ENCODE results near the gene UCP3. TPM values are rescaled to one million over a fixed set of nuclear protein-coding genes. Genes with fewer than 3 reads are reported as not detected.
A peak's percentile ranks its signal among the peaks of the same experiment; 100 is the strongest.

UCP3 gene
- total RNA-seq, 1 donor from 2014 or later = 2.0 TPM

- Histone ChIP-seq H3K4me1 (ENCODE audit: insufficient read depth, low read length) (peaks cover 8% of the 10 kb centered on the region), H3K9ac (ENCODE audit: low read length) (no peak overlapping the region), H3K27me3 (ENCODE audit: insufficient read depth, low read length) (no peaks in the 10 kb centered on the region), H3K36me3 (ENCODE audit: insufficient read depth, low read length) (no peaks in the 10 kb centered on the region), H2AFZ (ENCODE audit: low read depth, low read length) (peak overlapping the region; percentile 52), H4K20me1 (ENCODE audit: insufficient read depth, low read length) (no peaks in the 10 kb centered on the region), H3K79me2 (ENCODE audit: insufficient read depth, low read length) (no peaks in the 10 kb centered on the region), H3K27ac (ENCODE audit: low read depth, low read length) (no peak overlapping the region), H3K4me2 (ENCODE audit: low read length) (peak overlapping the region; percentile 43), H3K4me3 (ENCODE audit: insufficient read depth, low read depth, low read length) (no peak overlapping the region), H3K9me3 (ENCODE audit: insufficient read depth, low read depth, low read length) (peaks cover 1% of the 10 kb centered on the region)
- peak; percentile 70 for DNase-seq (ENCODE audit: low read depth)
- H3K36me3 Mint-ChIP-seq (ENCODE audit: low read depth, unreplicated experiment) = no peaks in the 10 kb centered on the region
- no peak for FAIRE-seq
- peaks cover 2% of the 10 kb centered on the region for H3K9me3 Mint-ChIP-seq (ENCODE audit: unreplicated experiment)
- TF ChIP-seq CTCF (IDR thresholded peaks at IDR 0.05; ENCODE audit: insufficient read depth, low read depth, low read length) = no peak
- no peak for TF ChIP-seq EZH2 (IDR thresholded peaks at IDR 0.05; ENCODE audit: insufficient read depth, low read length)
- H3K27ac Mint-ChIP-seq (ENCODE audit: unreplicated experiment) = no peak overlapping the region
- H3K4me1 Mint-ChIP-seq (ENCODE audit: low read depth, unreplicated experiment) = peaks cover 6% of the 10 kb centered on the region
- H3K4me3 Mint-ChIP-seq (ENCODE audit: unreplicated experiment) = no peak overlapping the region
- no peaks in the 10 kb centered on the region for H3K27me3 Mint-ChIP-seq (ENCODE audit: low read depth, unreplicated experiment)
These were observed 57.1 kb downstream of the UCP3 start for GRCh38 chr11:73951797-73952196.

- FAIRE-seq = no peak
These were observed 57.8 kb downstream of the UCP3 start, which contains the start of gene DNAJB13 for GRCh38 chr11:73950869-73951710. DNAJB13 (plus strand) TSS chr11:73951026; CDS start chr11:73951070, 44 bp downstream.

More at GRCh38 chr11:73950869-73951710, 57.8 kb downstream of the UCP3 start, which contains the start of gene DNAJB13:
- Histone ChIP-seq H3K27ac (ENCODE audit: low read depth, low read length) (no peak within 1 kb of the TSS), H3K36me3 (ENCODE audit: insufficient read depth, low read length) (no peaks in the 10 kb centered on the region), H3K9me3 (ENCODE audit: insufficient read depth, low read depth, low read length) (peaks cover 3% of the 10 kb centered on the region), H3K27me3 (ENCODE audit: insufficient read depth, low read length) (no peaks in the 10 kb centered on the region), H3K4me3 (ENCODE audit: insufficient read depth, low read depth, low read length) (no peak within 1 kb of the TSS), H2AFZ (ENCODE audit: low read depth, low read length) (no peak within 1 kb of the TSS), H4K20me1 (ENCODE audit: insufficient read depth, low read length) (no peaks in the 10 kb centered on the region), H3K4me2 (ENCODE audit: low read length) (no peak within 1 kb of the TSS), H3K79me2 (ENCODE audit: insufficient read depth, low read length) (no peaks in the 10 kb centered on the region), H3K4me1 (ENCODE audit: insufficient read depth, low read length) (peaks cover 3% of the 10 kb centered on the region), H3K9ac (ENCODE audit: low read length) (no peak within 1 kb of the TSS)
- DNase-seq (ENCODE audit: low read depth) = peak; percentile 41
- peaks cover 5% of the 10 kb centered on the region for H3K9me3 Mint-ChIP-seq (ENCODE audit: unreplicated experiment)
- TF ChIP-seq EZH2 (IDR thresholded peaks at IDR 0.05; ENCODE audit: insufficient read depth, low read length) = no peak
- TF ChIP-seq CTCF (IDR thresholded peaks at IDR 0.05; ENCODE audit: insufficient read depth, low read depth, low read length) = no peak
- H3K36me3 Mint-ChIP-seq (ENCODE audit: low read depth, unreplicated experiment) = peaks cover 3% of the 10 kb centered on the region
- H3K27ac Mint-ChIP-seq (ENCODE audit: unreplicated experiment) = no peak within 1 kb of the TSS
- peaks cover 4% of the 10 kb centered on the region for H3K4me1 Mint-ChIP-seq (ENCODE audit: low read depth, unreplicated experiment)
- H3K27me3 Mint-ChIP-seq (ENCODE audit: low read depth, unreplicated experiment) = no peaks in the 10 kb centered on the region
- no peak within 1 kb of the TSS for H3K4me3 Mint-ChIP-seq (ENCODE audit: unreplicated experiment)

Other genes starting within 250 kb of the UCP3 start
- gene RAB6A, start 248.0 kb downstream of the UCP3 start, total RNA-seq = 185 and 200 TPM in 2 replicates
- 23.8 and 24.6 TPM in 2 replicates for gene MRPL48, start 221.2 kb downstream of the UCP3 start, total RNA-seq
- gene COA4, start 132.2 kb downstream of the UCP3 start, total RNA-seq = 55.9 and 59.0 TPM in 2 replicates
- 14.2 and 15.6 TPM in 2 replicates for gene PAAF1, start 132.1 kb downstream of the UCP3 start, total RNA-seq
- gene DNAJB13, start 58.1 kb downstream of the UCP3 start, total RNA-seq = 1.2 and 1.3 TPM in 2 replicates
- 57.9 and 83.0 TPM in 2 replicates for gene UCP2, start 26.2 kb downstream of the UCP3 start, total RNA-seq
- gene C2CD3, start 161.9 kb upstream of the UCP3 start, total RNA-seq = 45.4 and 53.7 TPM in 2 replicates
- gene PPME1, start 162.2 kb upstream of the UCP3 start, total RNA-seq = 376 and 401 TPM in 2 replicates